HK-2 (cell line): ENCODE results near the gene GTF3C5.
"Not testable (repeated sequence)": the region's sequence is repeated elsewhere in the genome, so short reads cannot be mapped to it uniquely, and the experiment has no call there.

Experiments used
- DNase-seq: peaks from one replicate; pipeline ENCODE4 v3.0.0-alpha.2; 2018; ENCODE audit not compliant: unreplicated experiment

The GTF3C5 gene

DNA sequence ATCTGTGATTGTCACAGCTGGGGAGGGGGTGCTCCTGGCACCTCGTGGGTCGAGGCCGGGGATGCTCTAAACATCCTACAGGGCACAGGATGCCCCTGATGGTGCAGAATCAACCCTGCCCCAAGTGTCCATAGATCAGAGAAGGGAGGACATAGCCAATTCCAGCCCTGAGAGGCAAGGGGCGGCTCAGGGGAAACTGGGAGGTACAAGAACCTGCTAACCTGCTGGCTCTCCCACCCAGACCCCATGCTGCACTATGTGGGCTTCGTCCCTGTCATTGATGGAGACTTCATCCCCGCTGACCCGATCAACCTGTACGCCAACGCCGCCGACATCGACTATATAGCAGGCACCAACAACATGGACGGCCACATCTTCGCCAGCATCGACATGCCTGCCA, 37.6 kb downstream of the GTF3C5 start:
- not testable (repeated sequence) for DNase-seq

DNA sequence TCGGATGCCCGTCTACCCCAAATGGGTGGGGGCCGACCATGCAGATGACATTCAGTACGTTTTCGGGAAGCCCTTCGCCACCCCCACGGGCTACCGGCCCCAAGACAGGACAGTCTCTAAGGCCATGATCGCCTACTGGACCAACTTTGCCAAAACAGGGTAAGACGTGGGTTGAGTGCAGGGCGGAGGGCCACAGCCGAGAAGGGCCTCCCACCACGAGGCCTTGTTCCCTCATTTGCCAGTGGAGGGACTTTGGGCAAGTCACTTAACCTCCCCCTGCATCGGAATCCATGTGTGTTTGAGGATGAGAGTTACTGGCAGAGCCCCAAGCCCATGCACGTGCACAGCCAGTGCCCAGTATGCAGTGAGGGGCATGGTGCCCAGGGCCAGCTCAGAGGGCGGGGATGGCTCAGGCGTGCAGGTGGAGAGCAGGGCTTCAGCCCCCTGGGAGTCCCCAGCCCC, 39.7 kb downstream of the GTF3C5 start:
- DNase-seq = not testable (repeated sequence)

GRCh38 chr9:133070985-133071384, 40.2 kb downstream of the GTF3C5 start:
- not testable (repeated sequence) for DNase-seq

DNA sequence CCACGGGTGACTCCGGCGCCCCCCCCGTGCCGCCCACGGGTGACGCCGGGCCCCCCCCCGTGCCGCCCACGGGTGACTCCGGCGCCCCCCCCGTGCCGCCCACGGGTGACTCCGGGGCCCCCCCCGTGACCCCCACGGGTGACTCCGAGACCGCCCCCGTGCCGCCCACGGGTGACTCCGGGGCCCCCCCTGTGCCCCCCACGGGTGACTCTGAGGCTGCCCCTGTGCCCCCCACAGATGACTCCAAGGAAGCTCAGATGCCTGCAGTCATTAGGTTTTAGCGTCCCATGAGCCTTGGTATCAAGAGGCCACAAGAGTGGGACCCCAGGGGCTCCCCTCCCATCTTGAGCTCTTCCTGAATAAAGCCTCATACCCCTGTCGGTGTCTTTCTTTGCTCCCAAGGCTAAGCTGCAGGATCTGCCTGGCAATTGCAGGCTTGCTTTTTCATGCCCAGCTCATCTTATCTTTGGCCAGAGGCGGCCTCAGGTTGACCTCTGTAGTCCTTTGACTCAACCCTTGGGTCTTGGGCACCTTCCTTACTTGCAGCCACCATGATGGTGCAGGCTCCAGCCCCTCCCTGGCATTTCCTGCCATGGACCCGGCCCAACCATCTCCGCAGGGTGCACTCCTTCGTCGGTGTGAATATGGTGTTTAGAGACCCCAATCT, 40.8 kb downstream of the GTF3C5 start:
- no peak for DNase-seq

DNA sequence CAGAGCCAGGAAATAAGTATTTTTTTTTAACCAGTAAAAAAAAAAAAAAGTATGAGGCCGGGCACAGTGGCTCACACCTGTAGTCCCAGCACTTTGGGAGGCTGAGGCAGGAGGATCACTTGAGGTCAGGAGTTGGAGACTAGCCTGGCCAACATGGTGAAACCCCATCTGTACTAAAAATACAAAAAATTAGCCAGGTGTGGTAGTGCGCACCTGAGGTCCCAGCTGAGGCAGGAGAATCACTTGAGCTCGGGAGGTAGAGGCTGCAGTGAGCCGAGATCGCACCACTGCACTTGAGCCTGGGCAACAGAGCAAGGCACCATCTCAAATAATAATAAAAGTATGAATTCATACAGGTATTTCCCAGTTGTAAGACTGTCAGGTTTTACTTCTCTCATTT, 41.4 kb downstream of the GTF3C5 start:
- DNase-seq = not testable (repeated sequence)

DNA sequence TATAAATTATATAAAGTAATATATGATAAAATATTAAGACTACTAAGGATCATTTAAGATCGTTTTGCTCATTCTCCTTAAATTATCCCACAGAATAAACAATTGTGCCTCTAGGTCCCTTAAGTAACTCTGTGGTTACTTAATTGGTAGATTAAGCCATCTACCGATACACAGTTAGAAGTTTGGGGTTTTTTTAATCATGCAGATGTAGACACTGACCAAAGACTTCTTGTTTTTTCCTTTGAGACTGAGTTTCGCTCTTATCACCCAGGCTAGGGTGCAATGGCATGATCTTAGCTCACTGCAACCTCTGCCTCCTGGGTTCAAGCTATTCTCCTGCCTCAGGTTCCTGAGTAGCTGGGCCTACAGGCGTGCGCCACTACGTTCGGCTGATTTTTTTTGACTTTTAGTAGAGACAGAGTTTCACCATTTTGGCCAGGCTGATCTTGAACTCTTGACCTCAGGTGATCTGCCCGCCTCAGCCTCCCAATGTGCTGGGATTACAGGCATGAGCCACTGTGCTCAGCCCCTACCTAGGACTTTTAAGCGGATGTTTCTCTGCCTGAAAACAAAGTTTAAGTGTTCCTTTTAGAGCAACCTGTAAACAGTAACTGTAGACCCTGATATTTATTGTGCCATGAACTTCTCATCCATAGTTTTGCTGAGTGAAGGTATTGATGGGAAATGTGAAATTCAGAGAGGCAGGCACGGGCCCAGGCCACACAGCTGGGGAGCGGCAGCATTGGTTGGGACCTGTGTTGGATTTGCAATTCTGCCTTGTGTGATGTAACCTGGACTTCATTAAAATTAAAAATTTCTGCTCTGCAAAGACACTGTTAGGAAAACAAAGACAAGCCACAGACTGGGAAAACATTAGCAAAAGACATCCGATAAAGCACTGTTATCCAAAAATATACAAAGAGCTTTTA, 42.6 kb downstream of the GTF3C5 start:
- no peak for DNase-seq

DNA sequence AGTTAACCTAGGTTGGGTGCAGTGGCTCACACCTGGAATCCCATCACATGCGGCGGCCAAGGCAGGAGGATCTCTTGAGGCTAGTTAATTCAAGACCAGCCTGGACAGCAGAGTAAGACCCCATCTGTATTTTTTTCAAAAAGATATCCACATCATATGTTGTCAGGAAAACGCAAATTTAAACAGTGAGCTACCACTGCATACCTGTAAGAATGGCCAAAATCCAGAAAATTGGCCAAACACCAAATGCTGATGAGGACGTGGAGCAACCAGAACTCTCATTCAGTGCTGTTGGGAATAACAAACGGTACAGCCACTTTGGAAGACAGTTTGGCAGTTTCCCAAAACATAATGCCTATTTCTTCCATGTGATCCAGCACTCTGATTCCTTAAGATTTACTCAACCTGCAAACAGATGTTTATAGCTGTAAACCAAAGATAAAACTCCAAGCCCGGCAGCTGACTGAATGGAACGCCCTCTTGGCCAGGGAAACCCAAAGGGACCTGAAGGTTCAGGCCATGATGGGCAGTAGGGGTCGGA, 43.4 kb downstream of the GTF3C5 start:
- DNase-seq = no peak

GRCh38 chr9:133075925-133076630, 45.3 kb downstream of the GTF3C5 start:
- DNase-seq = no peak

GRCh38 chr9:133076691-133077090, 45.9 kb downstream of the GTF3C5 start:
- no peak for DNase-seq

GRCh38 chr9:133078486-133078885, 47.7 kb downstream of the GTF3C5 start:
- DNase-seq = no peak

GRCh38 chr9:133080161-133080560, 49.4 kb downstream of the GTF3C5 start:
- no peak for DNase-seq

GRCh38 chr9:133080786-133081779, 50.3 kb downstream of the GTF3C5 start:
- DNase-seq = not testable (repeated sequence)

DNA sequence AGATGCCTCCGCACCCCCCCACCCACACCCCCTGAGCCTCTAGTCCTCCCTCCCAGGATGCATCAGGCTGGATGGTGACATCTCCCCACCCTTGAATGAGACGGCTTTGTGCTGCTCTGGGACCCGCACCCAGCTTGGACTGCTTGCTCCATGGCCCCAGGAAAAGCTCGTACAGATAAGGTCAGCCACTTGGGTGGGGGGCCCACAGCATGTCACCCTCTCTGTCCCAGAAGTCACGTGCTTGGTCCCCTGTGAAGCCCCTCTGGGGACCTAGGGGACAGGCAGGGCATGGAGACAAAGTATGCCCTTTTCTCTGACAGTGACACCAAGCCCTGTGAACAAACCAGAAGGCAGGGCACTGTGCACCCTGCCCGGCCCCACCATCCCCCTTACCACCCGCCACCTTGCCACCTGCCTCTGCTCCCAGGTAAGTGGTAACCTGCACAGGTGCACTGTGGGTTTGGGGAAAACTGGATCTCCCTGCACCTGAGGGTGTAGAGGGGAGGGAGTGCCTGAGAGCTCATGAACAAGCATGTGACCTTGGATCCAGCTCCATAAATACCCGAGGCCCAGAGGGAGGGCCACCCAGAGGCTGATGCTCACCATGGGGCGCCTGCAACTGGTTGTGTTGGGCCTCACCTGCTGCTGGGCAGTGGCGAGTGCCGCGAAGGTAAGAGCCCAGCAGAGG, 51.3 kb downstream of the GTF3C5 start:
- not testable (repeated sequence) for DNase-seq

DNA sequence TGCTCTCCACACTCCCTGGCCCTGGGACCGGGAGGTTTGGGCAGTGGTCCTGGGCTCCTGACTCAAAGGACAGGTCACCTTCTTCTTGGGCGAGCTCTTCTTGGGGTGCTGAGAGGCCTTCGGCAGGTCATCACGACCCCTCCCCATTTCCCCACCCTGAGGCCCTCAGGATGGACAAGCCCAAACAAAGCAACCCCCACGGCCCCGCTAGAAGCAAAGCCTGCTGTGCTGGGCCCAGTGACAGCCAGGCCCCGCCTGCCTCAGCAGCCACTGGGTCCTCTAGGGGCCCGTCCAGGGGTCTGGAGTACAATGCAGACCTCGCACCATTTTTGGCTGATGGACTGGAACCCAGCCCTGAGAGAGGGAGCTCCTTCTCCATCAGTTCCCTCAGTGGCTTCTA, 52.9 kb downstream of the GTF3C5 start:
- DNase-seq = not testable (repeated sequence)

- not testable (repeated sequence) for DNase-seq
These were observed 55.5 kb downstream of the GTF3C5 start for GRCh38 chr9:133086212-133086860.

- DNase-seq = no peak
These were observed 56.1 kb downstream of the GTF3C5 start for GRCh38 chr9:133086894-133087293.

- DNase-seq = no peak
These were observed 56.8 kb downstream of the GTF3C5 start for GRCh38 chr9:133087429-133088145.

DNA sequence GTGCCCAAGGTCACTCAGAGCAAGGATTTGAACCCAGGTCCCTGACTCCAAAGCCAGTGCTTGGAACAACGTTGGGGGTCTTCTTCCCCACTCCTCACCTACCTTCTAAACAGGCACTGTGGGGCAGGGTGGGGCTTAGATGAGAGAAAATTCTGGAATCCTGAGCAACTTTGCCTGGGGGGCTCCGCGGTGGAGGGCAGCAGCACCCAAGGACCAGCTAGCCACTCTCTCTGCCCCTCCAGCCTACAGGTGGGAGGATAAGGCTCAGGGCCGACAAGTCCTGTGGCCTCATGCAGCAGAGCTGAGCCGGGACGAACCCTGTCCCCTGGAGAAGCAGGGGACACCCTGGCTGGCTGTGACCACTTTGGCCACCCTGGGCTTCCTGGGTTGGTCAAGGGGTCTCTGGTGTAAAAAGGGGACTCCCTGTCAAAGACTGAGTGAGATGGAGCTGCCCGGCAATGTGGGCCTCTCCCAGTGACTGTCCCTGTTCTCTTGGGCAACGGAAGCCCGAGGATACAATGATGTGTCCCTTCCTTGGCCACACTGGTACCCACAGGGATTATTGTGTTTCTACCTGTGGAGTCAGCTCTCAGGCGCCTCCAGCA, 57.5 kb downstream of the GTF3C5 start:
- DNase-seq = no peak
